Liver (tissue), 3 donors: ENCODE measurements around the gene INPP4B.

Experiments used
- RAD21 ChIP-seq, 2 donors: IDR thresholded peaks; 2 replicates each; pipeline ENCODE4 v1.6.1; 2016; ENCODE audit warnings: antibody characterized with exemption in 2 of 2, mild to moderate bottlenecking in 2 of 2
- TF ChIP-seq, protein P1 (sequence below): IDR thresholded peaks from 2 replicates; pipeline ENCODE4 v1.6.1; 2016; ENCODE audit warnings: antibody characterized with exemption, mild to moderate bottlenecking
- TF ChIP-seq, protein P2 (sequence below): IDR thresholded peaks from 2 replicates; pipeline ENCODE4 v1.6.1; 2016; ENCODE audit warnings: antibody characterized with exemption
- TF ChIP-seq, protein P3 (sequence below): IDR thresholded peaks from 2 replicates; pipeline ENCODE4 v1.6.1; 2016; ENCODE audit warnings: antibody characterized with exemption
- TF ChIP-seq, protein P4 (sequence below): fragments of 150-350 bp; IDR thresholded peaks from 2 replicates; pipeline ENCODE4 v1.5.1; 2017; ENCODE audit warnings: improper control_type of control experiment, low read depth, low read length; ENCODE audit not compliant: missing input control
- donor health status: healthy.
- donor health status: healthy.

DNA sequence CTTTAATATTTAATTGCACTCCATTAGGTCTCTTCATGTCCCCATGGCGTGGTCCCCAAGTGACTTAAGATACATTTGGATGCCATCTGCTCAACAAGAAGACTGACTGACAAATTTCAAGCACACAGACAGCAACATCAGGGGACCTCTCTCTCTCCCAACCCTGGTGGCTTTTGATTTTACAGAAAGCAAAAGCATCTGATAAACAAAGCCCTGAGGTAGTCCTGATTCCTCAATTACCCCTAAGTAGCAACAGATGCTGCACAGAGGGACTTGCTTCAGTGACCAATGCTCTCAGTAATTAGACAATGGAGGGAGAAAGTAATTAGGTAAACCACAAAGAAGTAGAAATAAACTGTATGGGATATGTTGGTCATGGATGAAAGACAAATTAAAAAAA, 426.4 kb downstream of the INPP4B start:
- TF ChIP-seq, protein P1, sequence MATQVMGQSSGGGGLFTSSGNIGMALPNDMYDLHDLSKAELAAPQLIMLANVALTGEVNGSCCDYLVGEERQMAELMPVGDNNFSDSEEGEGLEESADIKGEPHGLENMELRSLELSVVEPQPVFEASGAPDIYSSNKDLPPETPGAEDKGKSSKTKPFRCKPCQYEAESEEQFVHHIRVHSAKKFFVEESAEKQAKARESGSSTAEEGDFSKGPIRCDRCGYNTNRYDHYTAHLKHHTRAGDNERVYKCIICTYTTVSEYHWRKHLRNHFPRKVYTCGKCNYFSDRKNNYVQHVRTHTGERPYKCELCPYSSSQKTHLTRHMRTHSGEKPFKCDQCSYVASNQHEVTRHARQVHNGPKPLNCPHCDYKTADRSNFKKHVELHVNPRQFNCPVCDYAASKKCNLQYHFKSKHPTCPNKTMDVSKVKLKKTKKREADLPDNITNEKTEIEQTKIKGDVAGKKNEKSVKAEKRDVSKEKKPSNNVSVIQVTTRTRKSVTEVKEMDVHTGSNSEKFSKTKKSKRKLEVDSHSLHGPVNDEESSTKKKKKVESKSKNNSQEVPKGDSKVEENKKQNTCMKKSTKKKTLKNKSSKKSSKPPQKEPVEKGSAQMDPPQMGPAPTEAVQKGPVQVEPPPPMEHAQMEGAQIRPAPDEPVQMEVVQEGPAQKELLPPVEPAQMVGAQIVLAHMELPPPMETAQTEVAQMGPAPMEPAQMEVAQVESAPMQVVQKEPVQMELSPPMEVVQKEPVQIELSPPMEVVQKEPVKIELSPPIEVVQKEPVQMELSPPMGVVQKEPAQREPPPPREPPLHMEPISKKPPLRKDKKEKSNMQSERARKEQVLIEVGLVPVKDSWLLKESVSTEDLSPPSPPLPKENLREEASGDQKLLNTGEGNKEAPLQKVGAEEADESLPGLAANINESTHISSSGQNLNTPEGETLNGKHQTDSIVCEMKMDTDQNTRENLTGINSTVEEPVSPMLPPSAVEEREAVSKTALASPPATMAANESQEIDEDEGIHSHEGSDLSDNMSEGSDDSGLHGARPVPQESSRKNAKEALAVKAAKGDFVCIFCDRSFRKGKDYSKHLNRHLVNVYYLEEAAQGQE: no peak
- TF ChIP-seq, protein P2, sequence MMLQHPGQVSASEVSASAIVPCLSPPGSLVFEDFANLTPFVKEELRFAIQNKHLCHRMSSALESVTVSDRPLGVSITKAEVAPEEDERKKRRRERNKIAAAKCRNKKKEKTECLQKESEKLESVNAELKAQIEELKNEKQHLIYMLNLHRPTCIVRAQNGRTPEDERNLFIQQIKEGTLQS: no peak
- TF ChIP-seq, protein P3, sequence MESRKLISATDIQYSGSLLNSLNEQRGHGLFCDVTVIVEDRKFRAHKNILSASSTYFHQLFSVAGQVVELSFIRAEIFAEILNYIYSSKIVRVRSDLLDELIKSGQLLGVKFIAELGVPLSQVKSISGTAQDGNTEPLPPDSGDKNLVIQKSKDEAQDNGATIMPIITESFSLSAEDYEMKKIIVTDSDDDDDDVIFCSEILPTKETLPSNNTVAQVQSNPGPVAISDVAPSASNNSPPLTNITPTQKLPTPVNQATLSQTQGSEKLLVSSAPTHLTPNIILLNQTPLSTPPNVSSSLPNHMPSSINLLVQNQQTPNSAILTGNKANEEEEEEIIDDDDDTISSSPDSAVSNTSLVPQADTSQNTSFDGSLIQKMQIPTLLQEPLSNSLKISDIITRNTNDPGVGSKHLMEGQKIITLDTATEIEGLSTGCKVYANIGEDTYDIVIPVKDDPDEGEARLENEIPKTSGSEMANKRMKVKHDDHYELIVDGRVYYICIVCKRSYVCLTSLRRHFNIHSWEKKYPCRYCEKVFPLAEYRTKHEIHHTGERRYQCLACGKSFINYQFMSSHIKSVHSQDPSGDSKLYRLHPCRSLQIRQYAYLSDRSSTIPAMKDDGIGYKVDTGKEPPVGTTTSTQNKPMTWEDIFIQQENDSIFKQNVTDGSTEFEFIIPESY: no peak
- TF ChIP-seq, protein P4, sequence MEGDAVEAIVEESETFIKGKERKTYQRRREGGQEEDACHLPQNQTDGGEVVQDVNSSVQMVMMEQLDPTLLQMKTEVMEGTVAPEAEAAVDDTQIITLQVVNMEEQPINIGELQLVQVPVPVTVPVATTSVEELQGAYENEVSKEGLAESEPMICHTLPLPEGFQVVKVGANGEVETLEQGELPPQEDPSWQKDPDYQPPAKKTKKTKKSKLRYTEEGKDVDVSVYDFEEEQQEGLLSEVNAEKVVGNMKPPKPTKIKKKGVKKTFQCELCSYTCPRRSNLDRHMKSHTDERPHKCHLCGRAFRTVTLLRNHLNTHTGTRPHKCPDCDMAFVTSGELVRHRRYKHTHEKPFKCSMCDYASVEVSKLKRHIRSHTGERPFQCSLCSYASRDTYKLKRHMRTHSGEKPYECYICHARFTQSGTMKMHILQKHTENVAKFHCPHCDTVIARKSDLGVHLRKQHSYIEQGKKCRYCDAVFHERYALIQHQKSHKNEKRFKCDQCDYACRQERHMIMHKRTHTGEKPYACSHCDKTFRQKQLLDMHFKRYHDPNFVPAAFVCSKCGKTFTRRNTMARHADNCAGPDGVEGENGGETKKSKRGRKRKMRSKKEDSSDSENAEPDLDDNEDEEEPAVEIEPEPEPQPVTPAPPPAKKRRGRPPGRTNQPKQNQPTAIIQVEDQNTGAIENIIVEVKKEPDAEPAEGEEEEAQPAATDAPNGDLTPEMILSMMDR: no peak
- no peak for TF ChIP-seq RAD21 (IDR thresholded peaks at IDR 0.05)
